IMR-90 (cell line): ENCODE results near the gene ZNF618. TPM values are rescaled to one million over a fixed set of nuclear protein-coding genes. Genes with fewer than 3 reads are reported as not detected.

Experiments used
- ATAC-seq: fragments of 200-7000 bp; cut with Tn5 transposase; 2 replicates; pipeline ENCODE4 v1.9.1; 2020; ENCODE audit warnings: low read depth, mild to moderate bottlenecking, moderate library complexity
- BruUV-seq: library from RNA; stranded (reverse); fragments of 400-500 nt; replicated peaks from 2 replicates; lab custom pipeline; 2021; lab: Mats Ljungman, UMichigan
- CTCF ChIA-PET: fragments of 300-600 bp; formaldehyde crosslinking; extraction: SDS; loops from one replicate; lab custom pipeline; 2021; ENCODE audit warnings: antibody characterized with exemption; lab: Yijun Ruan, JAX
- POLR2A ChIA-PET: fragments of 300-600 bp; sonication (Branson Sonifier 250); formaldehyde crosslinking; loops from one replicate; lab custom pipeline; 2022; ENCODE audit warnings: antibody characterized with exemption; ENCODE audit not compliant: unreplicated experiment; lab: Charles Lee
- DNase-seq: peaks from one replicate; pipeline ENCODE4 v3.0.0; 2013
- H2AFZ ChIP-seq: replicated peaks from 2 replicates; pipeline ENCODE3; 2013; ENCODE audit warnings: low read length, mild to moderate bottlenecking; ENCODE audit not compliant: poor library complexity
- H2AK5ac ChIP-seq: 2 replicates; pipeline ENCODE4 v1.6.1; 2013; ENCODE audit warnings: low read depth, low read length, inconsistent platforms
- H2AK9ac ChIP-seq: replicated peaks from 2 replicates; pipeline ENCODE3; 2013; ENCODE audit warnings: mild to moderate bottlenecking, low read depth, low read length, moderate library complexity; ENCODE audit not compliant: poor library complexity
- H2BK120ac ChIP-seq: 2 replicates; pipeline ENCODE4 v1.6.1; 2013; ENCODE audit warnings: low read depth, low read length, inconsistent platforms
- H2BK15ac ChIP-seq: 3 replicates; pipeline ENCODE4 v1.6.1; 2013; ENCODE audit warnings: low read depth, low read length, inconsistent platforms
- H2BK20ac ChIP-seq: 2 replicates; pipeline ENCODE4 v1.6.1; 2013; ENCODE audit warnings: low read depth, mild to moderate bottlenecking, inconsistent platforms, low read length, moderate library complexity
- H2BK5ac ChIP-seq: 2 replicates; pipeline ENCODE4 v1.6.1; 2013; ENCODE audit warnings: mild to moderate bottlenecking, low read depth, low read length, inconsistent platforms; ENCODE audit not compliant: poor library complexity, severe bottlenecking
- H3K14ac ChIP-seq: replicated peaks from 2 replicates; pipeline ENCODE4 v1.6.1; 2013; ENCODE audit warnings: low read depth, low read length, inconsistent platforms
- H3K18ac ChIP-seq: 2 replicates; pipeline ENCODE4 v1.6.1; 2013; ENCODE audit warnings: low read depth, low read length, control low read depth
- H3K23ac ChIP-seq: 2 replicates; pipeline ENCODE4 v1.6.1; 2013; ENCODE audit warnings: low read depth, low read length, inconsistent platforms
- H3K27ac ChIP-seq: 2 replicates; pipeline ENCODE4 v1.5.1; 2013; ENCODE audit warnings: mild to moderate bottlenecking, control low read depth, low read length; ENCODE audit not compliant: insufficient read depth
- H3K27me3 ChIP-seq: 2 replicates; pipeline ENCODE4 v1.6.1; 2013; ENCODE audit warnings: low read length; ENCODE audit not compliant: control insufficient read depth, insufficient read depth
- H3K36me3 ChIP-seq: 2 replicates; pipeline ENCODE4 v1.6.1; 2013; ENCODE audit warnings: low read length, mixed read lengths; ENCODE audit not compliant: control insufficient read depth, insufficient read depth
- H3K4ac ChIP-seq: 2 replicates; pipeline ENCODE4 v1.6.1; 2013; ENCODE audit warnings: low read depth, low read length, inconsistent platforms
- H3K4me1 ChIP-seq: 2 replicates; pipeline ENCODE4 v1.6.1; 2013; ENCODE audit warnings: low read length, mixed read lengths; ENCODE audit not compliant: control insufficient read depth, insufficient read depth
- H3K4me2 ChIP-seq: 2 replicates; pipeline ENCODE4 v1.6.1; 2013; ENCODE audit warnings: low read depth, mild to moderate bottlenecking, control low read depth, low read length, moderate library complexity
- H3K4me3 ChIP-seq: 2 replicates; pipeline ENCODE4 v1.5.1; 2013; ENCODE audit warnings: low read depth, mild to moderate bottlenecking, control low read depth, low read length, moderate library complexity; ENCODE audit not compliant: insufficient read depth
- H3K56ac ChIP-seq: 2 replicates; pipeline ENCODE4 v1.6.1; 2013; ENCODE audit warnings: low read length, inconsistent platforms; ENCODE audit not compliant: insufficient read depth; ENCODE audit errors: extremely low read depth
- H3K79me1 ChIP-seq, 2 experiments: 2 replicates each; pipeline ENCODE4 v1.6.1; 2013; ENCODE audit warnings: low read length in 2 of 2, inconsistent platforms in 1 of 2, low read depth in 1 of 2
- H3K9ac ChIP-seq: 2 replicates; pipeline ENCODE4 v1.6.1; 2013; ENCODE audit warnings: low read depth, low read length, control low read depth
- H3K9me1 ChIP-seq: 2 replicates; pipeline ENCODE4 v1.6.1; 2013; ENCODE audit warnings: low read length, inconsistent platforms; ENCODE audit not compliant: insufficient read depth
- H3K9me3 ChIP-seq: 2 replicates; pipeline ENCODE4 v1.6.1; 2013; ENCODE audit warnings: low read length; ENCODE audit not compliant: control insufficient read depth, insufficient read depth
- H4K20me1 ChIP-seq: 2 replicates; pipeline ENCODE4 v1.6.1; 2013; ENCODE audit warnings: low read length, inconsistent platforms; ENCODE audit not compliant: insufficient read depth
- H4K5ac ChIP-seq: 2 replicates; pipeline ENCODE4 v1.6.1; 2013; ENCODE audit warnings: mild to moderate bottlenecking, low read depth, low read length, control low read depth
- H4K8ac ChIP-seq, 2 experiments: 2 replicates each; pipeline ENCODE4 v1.6.1; 2013; ENCODE audit warnings: low read depth in 2 of 2, low read length in 2 of 2, control low read depth in 1 of 2, inconsistent platforms in 1 of 2
- H4K91ac ChIP-seq: 2 replicates; pipeline ENCODE4 v1.6.1; 2013; ENCODE audit warnings: low read depth, low read length, inconsistent platforms; ENCODE audit not compliant: insufficient read depth
- BHLHE40 ChIP-seq: fragments of 150-350 bp; IDR thresholded peaks from 2 replicates; pipeline ENCODE4 v1.6.1; 2016; ENCODE audit warnings: mild to moderate bottlenecking, low read depth, low read length
- CEBPB ChIP-seq: IDR thresholded peaks from 2 replicates; pipeline ENCODE4 v1.6.1; 2012; ENCODE audit warnings: low read depth, low read length, improper control_type of control experiment
- CTCF ChIP-seq: conservative IDR thresholded peaks from 2 replicates; pipeline ENCODE4 v1.5.1; 2012; ENCODE audit warnings: mild to moderate bottlenecking, low read depth, low read length, improper control_type of control experiment
- ELK1 ChIP-seq: fragments of 150-350 bp; IDR thresholded peaks from 2 replicates; pipeline ENCODE4 v1.6.1; 2016; ENCODE audit warnings: low read depth, mild to moderate bottlenecking, low read length, moderate library complexity, borderline replicate concordance
- FOS ChIP-seq: fragments of 150-350 bp; IDR thresholded peaks from 2 replicates; pipeline ENCODE4 v1.6.1; 2016; ENCODE audit warnings: low read depth, low read length
- MAZ ChIP-seq: IDR thresholded peaks from 2 replicates; pipeline ENCODE4 v1.6.1; 2012; ENCODE audit warnings: low read depth, mild to moderate bottlenecking, low read length, improper control_type of control experiment, moderate library complexity, borderline replicate concordance
- MXI1 ChIP-seq: IDR thresholded peaks from 2 replicates; pipeline ENCODE4 v1.6.1; 2012; ENCODE audit warnings: low read depth, mild to moderate bottlenecking, low read length, moderate library complexity, borderline replicate concordance
- RCOR1 ChIP-seq: IDR thresholded peaks from 2 replicates; pipeline ENCODE4 v1.6.1; 2012; ENCODE audit warnings: mild to moderate bottlenecking, low read length, improper control_type of control experiment; ENCODE audit not compliant: insufficient replicate concordance
- SMC3 ChIP-seq: fragments of 150-350 bp; IDR thresholded peaks from 2 replicates; pipeline ENCODE4 v1.6.1; 2016; ENCODE audit warnings: low read depth, mild to moderate bottlenecking, antibody characterized with exemption, low read length, moderate library complexity
- WGBS, 2 experiments: methylation state at CpG; one replicate each; pipeline versions ENCODE4 v1.1.5 to v1.1.7; 2013; ENCODE audit warnings: missing lambda C conversion rate in 2 of 2; ENCODE audit not compliant: insufficient read length in 1 of 2; ENCODE audit errors: extremely low coverage in 2 of 2; 5-methylcytosine and 5-hydroxymethylcytosine counted together
- dilution Hi-C: fragments of 300-500 bp; cut with HindIII; formaldehyde crosslinking; loops from one replicate; pipeline ENCODE4 v1.14.3; 2018; ENCODE audit warnings: low sequenced_read_pairs; ENCODE audit not compliant: unreplicated experiment
- in situ Hi-C: fragments of 300-500 bp; cut with MboI; formaldehyde crosslinking; loops from 3 replicates; pipeline ENCODE4 v1.14.3; 2019; ENCODE audit warnings: low sequenced_read_pairs, inconsistent platforms, mixed read lengths
- intact Hi-C: fragments of 100-400 bp; cut with micrococcal nuclease; formaldehyde crosslinking; loops from 2 replicates; pipeline ENCODE4 v1.10.0; 2022
- polyA plus RNA-seq, 3 experiments: library from polyadenylated mRNA; depleted of rRNA; stranded (reverse); fragments of >200 nt; gene quantifications; 2 replicates each; pipeline ENCODE4 v1.2.3, GENCODE V29; 2012; ENCODE audit warnings: low replicate concordance in 1 of 3
- total RNA-seq: library from RNA; depleted of rRNA; stranded (reverse); fragments of >200 nt; gene quantifications from 2 replicates; pipeline ENCODE4 v1.2.3, GENCODE V29; 2012
- TF ChIP-seq, protein P1 (sequence below): fragments of 150-350 bp; IDR thresholded peaks from 2 replicates; pipeline ENCODE4 v1.6.1; 2017; ENCODE audit warnings: mild to moderate bottlenecking, antibody characterized with exemption, low read length, low read depth

The ZNF618 gene
- total and polyA plus RNA-seq, 2 of the 4 experiments (the other 2 are of a cell fraction): 8.2 to 9.4 TPM

- POLR2A ChIA-PET: no interaction called here
- Histone ChIP-seq H3K14ac (peak overlapping the region; percentile 73), H3K27me3 (no peaks in the 10 kb centered on the region), H4K20me1 (peaks cover 6% of the 10 kb centered on the region), H3K79me1 (peaks cover 67 to 85% of the 10 kb centered on the region in 2 experiments), H4K91ac (peak overlapping the region; percentile 91), H2AK5ac (peak overlapping the region; percentile 98), H2BK120ac (peak overlapping the region; percentile 84), H2AK9ac (peak overlapping the region; percentile 21), H4K5ac (peak overlapping the region; percentile 71), H3K9ac (peak overlapping the region; percentile 62), H2BK15ac (peak overlapping the region; percentile 71; the same call in 2 of the 3 replicates), H3K4me3 (no peak overlapping the region), H3K4me1 (peaks cover 48% of the 10 kb centered on the region), H3K9me3 (no peaks in the 10 kb centered on the region), H3K4me2 (peak overlapping the region; percentile 76), H3K9me1 (peaks cover 42% of the 10 kb centered on the region), H2BK5ac (peak overlapping the region; percentile 78), H2BK20ac (peak overlapping the region; percentile 77), H3K56ac (peak overlapping the region; percentile 69), H3K23ac (peak overlapping the region; percentile 68), H3K27ac (peak overlapping the region; percentile 96), H2AFZ (peak overlapping the region; percentile 53), H3K18ac (peak overlapping the region; percentile 81), H3K4ac (peak overlapping the region; percentile 79), H4K8ac (peak overlapping the region; percentile 76 to 79), H3K36me3 (peaks cover 4% of the 10 kb centered on the region; the same call in 1 of the 2 replicates)
- CTCF ChIA-PET: interaction anchor here (0.7 to 1.0 kb wide), 2 partner anchors 34 to 237 kb away, joined by 3 to 4 read pairs; no protein-coding TSS in a partner anchor
- no TSS peak for BruUV-seq
- TF ChIP-seq FOS (0 out of 2 replicates have a peak, but pooled peaks have one; percentile 18), RCOR1 (no peak), ELK1 (no peak), CEBPB (no peak), MXI1 (no peak), MAZ (no peak), SMC3 (no peak), BHLHE40 (no peak), CTCF (no peak)
- TF ChIP-seq, protein P1, sequence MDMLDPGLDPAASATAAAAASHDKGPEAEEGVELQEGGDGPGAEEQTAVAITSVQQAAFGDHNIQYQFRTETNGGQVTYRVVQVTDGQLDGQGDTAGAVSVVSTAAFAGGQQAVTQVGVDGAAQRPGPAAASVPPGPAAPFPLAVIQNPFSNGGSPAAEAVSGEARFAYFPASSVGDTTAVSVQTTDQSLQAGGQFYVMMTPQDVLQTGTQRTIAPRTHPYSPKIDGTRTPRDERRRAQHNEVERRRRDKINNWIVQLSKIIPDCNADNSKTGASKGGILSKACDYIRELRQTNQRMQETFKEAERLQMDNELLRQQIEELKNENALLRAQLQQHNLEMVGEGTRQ: peak; percentile 78
- in situ Hi-C loops (no loop called here), dilution Hi-C loops (no loop called here), intact Hi-C loops (no loop called here)
- WGBS, 2 experiments: no CpG with 5 or more reads among the region's 4 CpGs
- DNase-seq: peak; percentile 94
- peak; percentile 80 for ATAC-seq
These were observed 81.8 kb downstream of the ZNF618 start for GRCh38 chr9:113957821-113958341.
